ENCODE data around the gene ERCC6L. TPM values are rescaled to one million over a fixed set of nuclear protein-coding genes. Genes with fewer than 3 reads are reported as not detected.
A peak's percentile ranks its signal among the peaks of the same experiment; 100 is the strongest.

The ERCC6L gene
- total RNA-seq (2013): 0.02 TPM
- under 1 TPM; 0.04 to 0.24 (median 0.05) TPM for polyA plus RNA-seq
- under 0.01 and 0.16 TPM in 2 replicates for polyA minus RNA-seq
- total RNA-seq: 0 to 5.9 (median 0.13) reads per million in 11 experiments

GRCh38 chrX:72238721-72239475, at the start of gene ERCC6L:
ERCC6L (minus strand) TSS chrX:72239027; CDS start chrX:72238911, 116 bp downstream.
- no peaks in the 10 kb centered on the region for H3K36me3 ChIP-seq (replicated peaks in 1 of 2; ENCODE audit: control insufficient read depth in 1 of 2, insufficient read depth in 2 of 2, low read length in 2 of 2)
- Mint-ChIP-seq H3K27me3 (ENCODE audit: low read depth in 3 of 3) (peaks cover 0 to 6% (median 5%) of the 10 kb centered on the region in 3 donors), H3K9me3 (peaks cover 0 to 6% (median 0%) of the 10 kb centered on the region in 7 donors), H3K27ac (peak within 1 kb of the TSS in 5 of 7 donors; percentile 30 to 64 (median 51)), H3K4me1 (peaks cover 12% of the 10 kb centered on the region), H3K36me3 (peaks cover 3 to 4% of the 10 kb centered on the region in 2 donors), H3K4me3 (peak within 1 kb of the TSS; percentile 77 to 86)
- peak within 1 kb of the TSS; percentile 78 for H3K4me2 ChIP-seq (replicated peaks; ENCODE audit: extremely low read depth, low read length, poor library complexity, severe bottlenecking)
- peak within 1 kb of the TSS; percentile 10 to 72 (median 32) for H3K4me3 ChIP-seq (replicated peaks in 1 of 3; ENCODE audit: low read depth in 2 of 3, low read length in 3 of 3)
- TF ChIP-seq CTCF (IDR thresholded peaks at IDR 0.05): no peak
- no peaks in the 10 kb centered on the region for H3K27me3 ChIP-seq (ENCODE audit: control insufficient read depth in 2 of 2, insufficient read depth in 2 of 2, low read length in 2 of 2)
- H3K4me1 ChIP-seq (ENCODE audit: control insufficient read depth in 1 of 2, insufficient read depth in 2 of 2, low read length in 2 of 2): peaks cover 7 to 9% of the 10 kb centered on the region in 2 donors
- H4K20me1 ChIP-seq (ENCODE audit: insufficient read depth, low read length): no peaks in the 10 kb centered on the region
- peak within 1 kb of the TSS in 1 of 2 donors; percentile 60 for H3K27ac ChIP-seq (ENCODE audit: low read depth in 1 of 2, low read length in 2 of 2)
- intact Hi-C loops (cut with micrococcal nuclease): no loop called here
- H3K9ac ChIP-seq (ENCODE audit: insufficient read depth, low read length, poor library complexity, severe bottlenecking): no peak within 1 kb of the TSS
- no peaks in the 10 kb centered on the region for H3K9me3 ChIP-seq (replicated peaks in 1 of 2; ENCODE audit: control insufficient read depth in 1 of 2, insufficient read depth in 1 of 2, low read length in 2 of 2)
- H3K79me2 ChIP-seq (ENCODE audit: insufficient read depth, low read length): peaks cover 7% of the 10 kb centered on the region
- peak within 1 kb of the TSS; percentile 67 for H2AFZ ChIP-seq (ENCODE audit: insufficient read depth, low read depth, low read length, poor library complexity, severe bottlenecking)
- DNase-seq: peak; percentile 69 to 75 (median 75)
- WGBS (ENCODE audit: insufficient coverage): under 1% methylated on average over 23 of the region's 59 CpGs

GRCh38 chrX:72282302-72282701, 43.5 kb upstream of the ERCC6L start:
- no peaks in the 10 kb centered on the region for H3K36me3 Mint-ChIP-seq
- peaks cover 0 to 10% (median 3%) of the 10 kb centered on the region in 7 donors for H3K9me3 Mint-ChIP-seq
- WGBS (ENCODE audit: insufficient coverage): no CpG with 5 or more reads among the region's 1 CpG
- H3K4me3 Mint-ChIP-seq: no peak overlapping the region
- no peak for DNase-seq
- peaks cover under 1% of the 10 kb centered on the region for H3K4me1 Mint-ChIP-seq
- Histone ChIP-seq H3K4me1 (ENCODE audit: control insufficient read depth in 1 of 2, insufficient read depth in 2 of 2, low read length in 2 of 2) (no peaks in the 10 kb centered on the region), H3K4me2 (replicated peaks; ENCODE audit: extremely low read depth, low read length, poor library complexity, severe bottlenecking) (no peak overlapping the region), H3K27me3 (ENCODE audit: control insufficient read depth in 2 of 2, insufficient read depth in 2 of 2, low read length in 2 of 2) (peaks cover 0 to 5% of the 10 kb centered on the region in 2 donors), H4K20me1 (ENCODE audit: insufficient read depth, low read length) (no peaks in the 10 kb centered on the region), H3K9me3 (replicated peaks in 1 of 2; ENCODE audit: control insufficient read depth in 1 of 2, insufficient read depth in 1 of 2, low read length in 2 of 2) (no peaks in the 10 kb centered on the region), H3K9ac (ENCODE audit: insufficient read depth, low read length, poor library complexity, severe bottlenecking) (no peak overlapping the region), H3K79me2 (ENCODE audit: insufficient read depth, low read length) (no peaks in the 10 kb centered on the region), H3K27ac (ENCODE audit: low read depth in 1 of 2, low read length in 2 of 2) (no peak overlapping the region), H3K36me3 (replicated peaks in 1 of 2; ENCODE audit: control insufficient read depth in 1 of 2, insufficient read depth in 2 of 2, low read length in 2 of 2) (no peaks in the 10 kb centered on the region), H2AFZ (ENCODE audit: insufficient read depth, low read depth, low read length, poor library complexity, severe bottlenecking) (no peak overlapping the region), H3K4me3 (replicated peaks in 1 of 3; ENCODE audit: low read depth in 2 of 3, low read length in 3 of 3) (no peak overlapping the region)
- no peak overlapping the region for H3K27ac Mint-ChIP-seq
- intact Hi-C loops (cut with micrococcal nuclease): no loop called here
- H3K27me3 Mint-ChIP-seq (ENCODE audit: low read depth in 3 of 3): peaks cover 3 to 26% (median 17%) of the 10 kb centered on the region in 3 donors
- TF ChIP-seq CTCF (IDR thresholded peaks at IDR 0.05): no peak

All from CD14-positive monocyte (primary cell).